MCF 10A (cell line): Measurements from ENCODE around the gene RNF138. TPM values are rescaled to one million over a fixed set of nuclear protein-coding genes. Genes with fewer than 3 reads are reported as not detected.

ENCODE experiments used
- BruUV-seq: library from RNA; stranded (reverse); fragments of 400-500 nt; replicated peaks from 2 replicates; lab custom pipeline; 2021; lab: Mats Ljungman, UMichigan
- CTCF ChIA-PET: fragments of 300-600 bp; sonication (Branson Sonifier 250); formaldehyde crosslinking; extraction: SDS; loops from one replicate; lab custom pipeline; 2021; ENCODE audit warnings: antibody characterized with exemption, inconsistent platforms; lab: Yijun Ruan, JAX
- POLR2A ChIA-PET: fragments of 300-600, 350-650 bp; sonication (Branson Sonifier 250); formaldehyde crosslinking; extraction: SDS; loops from one replicate; lab custom pipeline; 2020; ENCODE audit warnings: antibody characterized with exemption, inconsistent platforms; lab: Yijun Ruan, JAX
- DNase-seq: peaks from one replicate; pipeline ENCODE4 v3.0.0-alpha.2; 2018; ENCODE audit not compliant: unreplicated experiment
- H3K27ac Mint-ChIP-seq: one replicate; pipeline ENCODE4 v1.8.0; 2022; ENCODE audit warnings: mild to moderate bottlenecking, low read depth, mixed read lengths; ENCODE audit not compliant: unreplicated experiment
- H3K27me3 Mint-ChIP-seq: one replicate; pipeline ENCODE4 v1.8.0; 2022; ENCODE audit warnings: mixed read lengths; ENCODE audit not compliant: insufficient read depth, unreplicated experiment
- H3K36me3 Mint-ChIP-seq: one replicate; pipeline ENCODE4 v1.8.0; 2022; ENCODE audit warnings: mild to moderate bottlenecking, moderate library complexity, mixed read lengths; ENCODE audit not compliant: insufficient read depth, unreplicated experiment
- H3K4me1 Mint-ChIP-seq: one replicate; pipeline ENCODE4 v1.8.0; 2022; ENCODE audit warnings: mixed read lengths; ENCODE audit not compliant: insufficient read depth, unreplicated experiment
- H3K4me3 Mint-ChIP-seq: one replicate; pipeline ENCODE4 v1.8.0; 2022; ENCODE audit warnings: mild to moderate bottlenecking, moderate library complexity, mixed read lengths; ENCODE audit not compliant: unreplicated experiment
- H3K9me3 Mint-ChIP-seq: one replicate; pipeline ENCODE4 v1.8.0; 2022; ENCODE audit warnings: mixed read lengths; ENCODE audit not compliant: unreplicated experiment
- CTCF ChIP-seq: fragments of 200-600 bp; IDR thresholded peaks from one replicate; pipeline ENCODE4 v1.8.0; 2022; ENCODE audit warnings: antibody characterized with exemption, mild to moderate bottlenecking; ENCODE audit not compliant: unreplicated experiment
- intact Hi-C: fragments of 100-400 bp; cut with micrococcal nuclease; formaldehyde crosslinking; loops from 2 replicates; pipeline ENCODE4 v1.14.1; 2022
- total RNA-seq: library from RNA; stranded (reverse); gene quantifications from 2 replicates; pipeline ENCODE4 v1.2.3, GENCODE V29; 2022

Gene RNF138
- total RNA-seq, 1 experiment from 2014 or later, result 64.5 TPM

GRCh38 chr18:32122039-32122438 is 30.4 kb downstream of the RNF138 start:
- H3K27ac Mint-ChIP-seq, result no peak overlapping the region
- peaks cover 6% of the 10 kb centered on the region for H3K4me1 Mint-ChIP-seq
- ChIA-PET POLR2A (no interaction called here), CTCF (no interaction called here)
- no TSS peak for BruUV-seq
- no peaks in the 10 kb centered on the region for H3K27me3 Mint-ChIP-seq
- no peaks in the 10 kb centered on the region for H3K9me3 Mint-ChIP-seq
- no peak overlapping the region for H3K4me3 Mint-ChIP-seq
- no peak for TF ChIP-seq CTCF
- peaks cover 49% of the 10 kb centered on the region for H3K36me3 Mint-ChIP-seq
- DNase-seq, result no peak
- intact Hi-C loops, result no loop called here

- POLR2A ChIA-PET, result interaction anchor here (1.5 kb wide), 1 partner anchor 9 kb away, joined by 7 read pairs; no protein-coding TSS in a partner anchor
- CTCF ChIA-PET, result no interaction called here
- no peak for TF ChIP-seq CTCF
- no peak for DNase-seq
- no peaks in the 10 kb centered on the region for H3K27me3 Mint-ChIP-seq
- no peak overlapping the region for H3K27ac Mint-ChIP-seq
- H3K36me3 Mint-ChIP-seq, result peaks cover 52% of the 10 kb centered on the region
- H3K9me3 Mint-ChIP-seq, result no peaks in the 10 kb centered on the region
- H3K4me3 Mint-ChIP-seq, result no peak overlapping the region
- no TSS peak for BruUV-seq
- intact Hi-C loops, result no loop called here
- no peaks in the 10 kb centered on the region for H3K4me1 Mint-ChIP-seq
These were observed 34.9 kb downstream of the RNF138 start for GRCh38 chr18:32126538-32126937.

- POLR2A ChIA-PET, result no interaction called here
- CTCF ChIA-PET, result interaction anchor here (0.6 to 1.3 kb wide), 4 partner anchors 17 to 289 kb away, joined by 3 to 6 read pairs (median 4); no protein-coding TSS in a partner anchor
- no peak for DNase-seq
- Mint-ChIP-seq H3K4me3 (no peak overlapping the region), H3K4me1 (no peaks in the 10 kb centered on the region), H3K36me3 (peaks cover 22% of the 10 kb centered on the region), H3K27ac (no peak overlapping the region), H3K9me3 (no peaks in the 10 kb centered on the region), H3K27me3 (no peaks in the 10 kb centered on the region)
- intact Hi-C loops, result no loop called here
- no TSS peak for BruUV-seq
- TF ChIP-seq CTCF, result no peak
These were observed 44.0 kb downstream of the RNF138 start for GRCh38 chr18:32135625-32136024.

GRCh38 chr18:32138332-32138982 is 46.8 kb downstream of the RNF138 start:
- Mint-ChIP-seq H3K9me3 (no peaks in the 10 kb centered on the region), H3K27ac (no peak overlapping the region), H3K36me3 (peaks cover 12% of the 10 kb centered on the region), H3K27me3 (no peaks in the 10 kb centered on the region), H3K4me3 (no peak overlapping the region), H3K4me1 (no peaks in the 10 kb centered on the region)
- intact Hi-C loops, result no loop called here
- POLR2A ChIA-PET, result no interaction called here
- no peak for TF ChIP-seq CTCF
- no peak for DNase-seq
- BruUV-seq, result no TSS peak
- CTCF ChIA-PET, result interaction anchor here (1.5 kb wide), 1 partner anchor 415 kb away, joined by 5 read pairs; no protein-coding TSS in a partner anchor
